SK-N-SH (cell line): ENCODE results near the gene UNKL. TPM values are rescaled to one million over a fixed set of nuclear protein-coding genes. Genes with fewer than 3 reads are reported as not detected.

Experiments
- CTCF ChIA-PET: fragments of 300-600, 350-600 bp; formaldehyde crosslinking; extraction: SDS; loops from one replicate; lab custom pipeline; 2021; lab: Yijun Ruan, JAX
- POLR2A ChIA-PET: fragments of 350-600 bp; sonication (Branson Sonifier 250); formaldehyde crosslinking; extraction: SDS; loops from one replicate; lab custom pipeline; 2020; ENCODE audit warnings: antibody characterized with exemption, inconsistent platforms; lab: Yijun Ruan, JAX
- DNase-seq: peaks from one replicate; pipeline ENCODE4 v3.0.0; 2012
- H2AFZ ChIP-seq: fragments of 200-600 bp; sonication (generic); 2 replicates; pipeline ENCODE4 v1.8.1; 2016; ENCODE audit warnings: antibody characterized with exemption, mild to moderate bottlenecking, low read depth
- H3F3A ChIP-seq: fragments of 200-600 bp; sonication (generic); replicated peaks from 2 replicates; pipeline ENCODE3; 2016; ENCODE audit warnings: antibody characterized with exemption, mild to moderate bottlenecking; ENCODE audit not compliant: insufficient read depth
- H3K27ac ChIP-seq, 2 experiments: fragments of 200-500 bp in 1 of 2; fragments of 200-600 bp in 1 of 2; sonication (Bioruptor generic) in 1 of 2; sonication (generic), shearing (Covaris generic) in 1 of 2; 2 replicates each; pipeline versions ENCODE4 v1.5.1 to v1.6.1; 2014 to 2016; ENCODE audit warnings: low read depth in 2 of 2, inconsistent platforms in 1 of 2, low read length in 1 of 2, mild to moderate bottlenecking in 1 of 2, mixed read lengths in 1 of 2
- H3K27me3 ChIP-seq: fragments of 200-600 bp; sonication (generic), shearing (Covaris generic); 2 replicates; pipeline ENCODE4 v1.6.1; 2016; ENCODE audit warnings: mixed run types; ENCODE audit not compliant: insufficient read depth
- H3K36me3 ChIP-seq, 2 experiments: fragments of 200-500 bp in 1 of 2; fragments of 200-600 bp in 1 of 2; sonication (Bioruptor generic) in 1 of 2; sonication (generic) in 1 of 2; replicated peaks in 1 of 2; 2 replicates each; pipeline versions ENCODE3 to v1.5.1; 2014 to 2016; ENCODE audit warnings: low read length in 1 of 2, mild to moderate bottlenecking in 1 of 2; ENCODE audit not compliant: insufficient read depth in 2 of 2, control insufficient read depth in 1 of 2
- H3K4me1 ChIP-seq, 2 experiments: fragments of 200-500 bp in 1 of 2; fragments of 200-600 bp in 1 of 2; sonication (Bioruptor generic) in 1 of 2; sonication (generic), shearing (Covaris generic) in 1 of 2; 2 replicates each; pipeline versions ENCODE4 v1.5.1 to v1.6.1; 2014 to 2016; ENCODE audit warnings: low read depth in 1 of 2, low read length in 1 of 2, mixed run types in 1 of 2; ENCODE audit not compliant: insufficient read depth in 2 of 2, control insufficient read depth in 1 of 2
- H3K4me2 ChIP-seq: fragments of 200-600 bp; sonication (generic), shearing (Covaris generic); 2 replicates; pipeline ENCODE4 v1.6.1; 2017; ENCODE audit warnings: mixed run types
- H3K4me3 ChIP-seq, 2 experiments: fragments of 200-500 bp in 1 of 2; fragments of 200-600 bp in 1 of 2; sonication (Bioruptor generic) in 1 of 2; sonication (generic), shearing (Covaris generic) in 1 of 2; 2 replicates each; pipeline versions ENCODE4 v1.5.1 to v1.8.1; 2014 to 2016; ENCODE audit warnings: low read depth in 2 of 2, inconsistent platforms in 1 of 2, low read length in 1 of 2, mild to moderate bottlenecking in 1 of 2, mixed read lengths in 1 of 2, moderate library complexity in 1 of 2
- H3K79me2 ChIP-seq: fragments of 200-600 bp; sonication (generic); 2 replicates; pipeline ENCODE4 v1.8.1; 2017; ENCODE audit warnings: mild to moderate bottlenecking; ENCODE audit not compliant: insufficient read depth
- H3K9ac ChIP-seq: fragments of 200-600 bp; sonication (generic); 2 replicates; pipeline ENCODE4 v1.6.1; 2017; ENCODE audit warnings: mixed run types
- H3K9me2 ChIP-seq: fragments of 200-600 bp; sonication (generic); 2 replicates; pipeline ENCODE4 v1.6.1; 2017; ENCODE audit warnings: mixed run types
- H3K9me3 ChIP-seq: fragments of 200-600 bp; sonication (generic); 2 replicates; pipeline ENCODE4 v1.6.1; 2017; ENCODE audit warnings: mixed run types, mild to moderate bottlenecking, moderate library complexity
- H4K20me1 ChIP-seq: fragments of 200-600 bp; sonication (generic); 2 replicates; pipeline ENCODE4 v1.6.1; 2017; ENCODE audit warnings: mild to moderate bottlenecking, mixed run types; ENCODE audit not compliant: insufficient read depth
- CTCF ChIP-seq: fragments of 200-600 bp; sonication (generic); IDR thresholded peaks from 2 replicates; pipeline ENCODE4 v1.6.1; 2017; ENCODE audit warnings: antibody characterized with exemption, mild to moderate bottlenecking, moderate library complexity
- EP300 ChIP-seq, 2 experiments: IDR thresholded peaks; 2 replicates each; pipeline versions ENCODE4 v1.4.0 to v1.6.1; 2012; ENCODE audit warnings: borderline replicate concordance in 1 of 2, low read depth in 1 of 2, low read length in 1 of 2
- FOXJ3 ChIP-seq: sonication (generic); formaldehyde crosslinking; IDR thresholded peaks from 2 replicates; pipeline ENCODE4 v1.5.1; 2020; ENCODE audit warnings: mild to moderate bottlenecking, missing genetic modification reagents
- GABPA ChIP-seq: IDR thresholded peaks from 2 replicates; pipeline ENCODE4 v1.4.0; 2012; ENCODE audit warnings: low read depth, mild to moderate bottlenecking
- GATA2 ChIP-seq: sonication (generic); formaldehyde crosslinking; IDR thresholded peaks from 2 replicates; pipeline ENCODE4 v1.5.0; 2020; ENCODE audit warnings: mild to moderate bottlenecking, missing genetic modification reagents
- JUND ChIP-seq: IDR thresholded peaks from 2 replicates; pipeline ENCODE4 v1.4.0; 2012
- MEF2A ChIP-seq: IDR thresholded peaks from 2 replicates; pipeline ENCODE4 v1.4.0; 2012; ENCODE audit warnings: low read depth, borderline replicate concordance
- MXI1 ChIP-seq: IDR thresholded peaks from 2 replicates; pipeline ENCODE4 v1.6.1; 2012; ENCODE audit warnings: mild to moderate bottlenecking, low read depth, low read length, improper control_type of control experiment
- NRF1 ChIP-seq: IDR thresholded peaks from 2 replicates; pipeline ENCODE4 v1.6.1; 2012; ENCODE audit warnings: low read depth, mild to moderate bottlenecking, low read length
- POLR2AphosphoS5 ChIP-seq: IDR thresholded peaks from 2 replicates; pipeline ENCODE4 v1.6.1; 2012; ENCODE audit warnings: low read depth, low read length
- RFX5 ChIP-seq: IDR thresholded peaks from 2 replicates; pipeline ENCODE4 v1.6.1; 2012; ENCODE audit warnings: mild to moderate bottlenecking, improper control_type of control experiment, low read length
- SMC3 ChIP-seq: IDR thresholded peaks from 2 replicates; pipeline ENCODE4 v1.6.1; 2012; ENCODE audit warnings: low read depth, low read length, improper control_type of control experiment
- TEAD4 ChIP-seq: IDR thresholded peaks from 2 replicates; pipeline ENCODE4 v1.4.0; 2012; ENCODE audit warnings: mild to moderate bottlenecking, borderline replicate concordance; ENCODE audit not compliant: insufficient read depth
- USF2 ChIP-seq: fragments of 150-350 bp; IDR thresholded peaks from 2 replicates; pipeline ENCODE4 v1.6.1; 2017; ENCODE audit warnings: antibody characterized with exemption, low read length, low read depth, borderline replicate concordance
- YY1 ChIP-seq: IDR thresholded peaks from 2 replicates; pipeline ENCODE4 v1.4.0; 2012; ENCODE audit warnings: low read depth, mild to moderate bottlenecking
- ZBTB33 ChIP-seq: IDR thresholded peaks from 2 replicates; pipeline ENCODE4 v1.4.0; 2012; ENCODE audit warnings: low read depth, borderline replicate concordance
- WGBS: methylation state at CpG from one replicate; pipeline ENCODE4 v1.1.6; 2017; ENCODE audit warnings: low lambda C conversion rate; 5-methylcytosine and 5-hydroxymethylcytosine counted together
- polyA plus RNA-seq, 3 experiments: library from polyadenylated mRNA; depleted of rRNA; stranded (reverse); fragments of >200 nt; gene quantifications; 2 replicates each; pipeline ENCODE4 v1.2.3, GENCODE V29; 2012
- TF ChIP-seq, protein P1 (sequence below): IDR thresholded peaks from 2 replicates; pipeline ENCODE4 v1.6.1; 2012; ENCODE audit warnings: mild to moderate bottlenecking, low read depth, low read length, moderate library complexity

Gene UNKL
- polyA plus RNA-seq, 1 of the 3 experiments (the other 2 are of a cell fraction) = 16.4 TPM

GRCh38 chr16:1385232-1385631 is 29.3 kb downstream of the UNKL start:
- WGBS = 97% methylated on average over 15 of the region's 39 CpGs
- POLR2A ChIA-PET = no interaction called here

More at GRCh38 chr16:1385232-1385631, 29.3 kb downstream of the UNKL start:
- Histone ChIP-seq H3K4me2 (no peak overlapping the region), H3K4me1 (no peaks in the 10 kb centered on the region; a peak in 1 of 4 replicates), H3K9ac (no peak overlapping the region), H3K27ac (no peak overlapping the region), H4K20me1 (no peaks in the 10 kb centered on the region), H2AFZ (no peak overlapping the region), H3K4me3 (no peak overlapping the region), H3K9me2 (no peaks in the 10 kb centered on the region), H3K27me3 (no peaks in the 10 kb centered on the region), H3K9me3 (no peaks in the 10 kb centered on the region), H3F3A (peaks cover 10% of the 10 kb centered on the region)
- no peak for DNase-seq
- CTCF ChIA-PET = no interaction called here
- TF ChIP-seq EP300 (IDR thresholded peaks at IDR 0.05; ENCODE audit: borderline replicate concordance in 1 of 2, low read depth in 1 of 2, low read length in 1 of 2) (no peak), TEAD4 (no peak), CTCF (no peak), ZBTB33 (no peak), JUND (no peak), RFX5 (no peak), GABPA (no peak), USF2 (no peak), YY1 (no peak), MXI1 (no peak), MEF2A (no peak), GATA2 (no peak), NRF1 (no peak), POLR2AphosphoS5 (no peak), FOXJ3 (CRISPR knock-in tag) (no peak), SMC3 (no peak)
- TF ChIP-seq, protein P1, sequence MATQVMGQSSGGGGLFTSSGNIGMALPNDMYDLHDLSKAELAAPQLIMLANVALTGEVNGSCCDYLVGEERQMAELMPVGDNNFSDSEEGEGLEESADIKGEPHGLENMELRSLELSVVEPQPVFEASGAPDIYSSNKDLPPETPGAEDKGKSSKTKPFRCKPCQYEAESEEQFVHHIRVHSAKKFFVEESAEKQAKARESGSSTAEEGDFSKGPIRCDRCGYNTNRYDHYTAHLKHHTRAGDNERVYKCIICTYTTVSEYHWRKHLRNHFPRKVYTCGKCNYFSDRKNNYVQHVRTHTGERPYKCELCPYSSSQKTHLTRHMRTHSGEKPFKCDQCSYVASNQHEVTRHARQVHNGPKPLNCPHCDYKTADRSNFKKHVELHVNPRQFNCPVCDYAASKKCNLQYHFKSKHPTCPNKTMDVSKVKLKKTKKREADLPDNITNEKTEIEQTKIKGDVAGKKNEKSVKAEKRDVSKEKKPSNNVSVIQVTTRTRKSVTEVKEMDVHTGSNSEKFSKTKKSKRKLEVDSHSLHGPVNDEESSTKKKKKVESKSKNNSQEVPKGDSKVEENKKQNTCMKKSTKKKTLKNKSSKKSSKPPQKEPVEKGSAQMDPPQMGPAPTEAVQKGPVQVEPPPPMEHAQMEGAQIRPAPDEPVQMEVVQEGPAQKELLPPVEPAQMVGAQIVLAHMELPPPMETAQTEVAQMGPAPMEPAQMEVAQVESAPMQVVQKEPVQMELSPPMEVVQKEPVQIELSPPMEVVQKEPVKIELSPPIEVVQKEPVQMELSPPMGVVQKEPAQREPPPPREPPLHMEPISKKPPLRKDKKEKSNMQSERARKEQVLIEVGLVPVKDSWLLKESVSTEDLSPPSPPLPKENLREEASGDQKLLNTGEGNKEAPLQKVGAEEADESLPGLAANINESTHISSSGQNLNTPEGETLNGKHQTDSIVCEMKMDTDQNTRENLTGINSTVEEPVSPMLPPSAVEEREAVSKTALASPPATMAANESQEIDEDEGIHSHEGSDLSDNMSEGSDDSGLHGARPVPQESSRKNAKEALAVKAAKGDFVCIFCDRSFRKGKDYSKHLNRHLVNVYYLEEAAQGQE = no peak
- TF ChIP-seq, all 33 proteins: peak for 0
- Histone ChIP-seq H3K79me2 (no peaks in the 10 kb centered on the region), H3K36me3 (peaks cover 0 to 3% of the 10 kb centered on the region in 2 experiments)
